Astrocyte (in vitro differentiated cells and primary cell): ENCODE data around the gene TNFRSF1A.

ENCODE experiments used
- CTCF ChIP-seq: IDR thresholded peaks from 2 replicates; pipeline ENCODE4 v1.5.1; 2011; ENCODE audit warnings: low read depth, mild to moderate bottlenecking, inconsistent platforms, low read length, moderate library complexity; ENCODE audit not compliant: insufficient read depth
- EZH2 ChIP-seq: IDR thresholded peaks from 2 replicates; pipeline ENCODE4 v1.6.1; 2012; ENCODE audit warnings: mild to moderate bottlenecking, low read length, inconsistent platforms; ENCODE audit not compliant: insufficient read depth

GRCh38 chr12:6307529-6307928 lies 34.3 kb downstream of the TNFRSF1A start:
- TF ChIP-seq CTCF = no peak
- TF ChIP-seq EZH2 = no peak
